Spleen (tissue), 11 donors: ENCODE data around the gene AGAP6. TPM values are rescaled to one million over a fixed set of nuclear protein-coding genes. Genes with fewer than 3 reads are reported as not detected.

Source experiments
- polyA plus RNA-seq, 3 donors: library from polyadenylated mRNA; stranded (reverse); fragments of 200-250 nt; gene quantifications; one replicate each; pipeline ENCODE4 v1.2.1, GENCODE V29; 2013
- small RNA-seq, 4 donors: library from RNA; depleted of rRNA; stranded (forward); fragments of <200 nt; gene quantifications; one replicate each; pipeline ENCODE3, GENCODE V24; 2016
- total RNA-seq, 7 donors: library from RNA; depleted of rRNA in 3 of 7; stranded (reverse); fragments of >200 nt in 3 of 7; fragmentation: NEBNext Ultra II Directional in 4 of 7; extraction: Animal tissue kit (Norgen Biotek cat#: 25700) in 4 of 7; gene quantifications; one replicate each; pipeline versions ENCODE4 v1.1.0 to v1.2.1, GENCODE V29; 2016 to 2021
- donor health status: healthy with polysubstance abuse.
- donor health status: DM: no; HTN: no; CAD: no; lungs with moderate emphysema.
- donor health status: DM: no; HTN: no; CAD: no.
- donor health status: Bipolar disorder and iron deficiency.
- donor health status: healthy.
- donor health status: DM: no; HTN: no; CAD: no.
- donor health status: DM: yes; HTN: yes; CAD: no.

AGAP6 gene
- total and polyA plus RNA-seq, 10 donors, result 13.1 to 34.2 (median 19.8) TPM

Small RNAs within 50 kb of the gene (small RNA-seq; reads per million reads assigned to genes)
- gene RNA5SP317, result 0 reads per million in 4 donors
- 0 reads per million in 4 donors for gene SNORA74C-2

Other genes starting within 250 kb of the AGAP6 start
- gene OGDHL, start 226.1 kb upstream of the AGAP6 start, total RNA-seq, result 1 to 10 TPM in 1 of 7 donors, under 1 TPM in 4, not detected in 2; 0.09 to 1.6 (median 0.19) TPM
- under 1 TPM; 0.11 to 0.45 (median 0.20) TPM for gene OGDHL, start 226.1 kb upstream of the AGAP6 start, polyA plus RNA-seq
- 10 to 100 TPM; 25.9 to 45.0 (median 34.5) TPM for gene PARG, start 46.4 kb upstream of the AGAP6 start, total RNA-seq
- 1 to 10 TPM; 5.3 to 9.4 (median 5.5) TPM for gene PARG, start 46.4 kb upstream of the AGAP6 start, polyA plus RNA-seq
- gene TIMM23B, start 46.4 kb upstream of the AGAP6 start, total RNA-seq, result 10 to 100 TPM; 17.9 to 30.6 (median 24.2) TPM
- gene TIMM23B, start 46.4 kb upstream of the AGAP6 start, polyA plus RNA-seq, result 1 to 10 TPM; 3.2 to 8.5 (median 3.8) TPM
- gene WASHC2A, start 79.5 kb downstream of the AGAP6 start, total RNA-seq, result 10 to 100 TPM; 37.0 to 55.3 (median 44.5) TPM
- 10 to 100 TPM; 18.4 to 21.6 (median 18.5) TPM for gene WASHC2A, start 79.5 kb downstream of the AGAP6 start, polyA plus RNA-seq